Measurements from ENCODE around the gene CYP11A1. TPM values are rescaled to one million over a fixed set of nuclear protein-coding genes. Genes with fewer than 3 reads are reported as not detected.

Gene CYP11A1
- total RNA-seq, 1 experiment from 2014 or later = 0.87 TPM

- DNase-seq (ENCODE audit: low read depth) = no peak
Measured at GRCh38 chr15:74389241-74390048, 22.0 kb upstream of the CYP11A1 start.

- DNase-seq (ENCODE audit: low read depth) = no peak
Measured at GRCh38 chr15:74388363-74388951, 21.0 kb upstream of the CYP11A1 start.

GRCh38 chr15:74387621-74388362, 20.3 kb upstream of the CYP11A1 start:
- DNase-seq (ENCODE audit: low read depth) = no peak

GRCh38 chr15:74387141-74387541, 19.7 kb upstream of the CYP11A1 start:
- DNase-seq (ENCODE audit: low read depth) = no peak

GRCh38 chr15:74386496-74387140, 19.2 kb upstream of the CYP11A1 start:
- no peak for DNase-seq (ENCODE audit: low read depth)

- peak; percentile 40 for DNase-seq (ENCODE audit: low read depth)
Measured at GRCh38 chr15:74385733-74386132, 18.3 kb upstream of the CYP11A1 start.

GRCh38 chr15:74384881-74385643, 17.6 kb upstream of the CYP11A1 start:
- peak; percentile 92 for DNase-seq (ENCODE audit: low read depth)

- no peak for DNase-seq (ENCODE audit: low read depth)
Measured at GRCh38 chr15:74384566-74384880, 17.1 kb upstream of the CYP11A1 start.

GRCh38 chr15:74383695-74384565, 16.5 kb upstream of the CYP11A1 start:
- DNase-seq (ENCODE audit: low read depth) = peak; percentile 84

- no peak for DNase-seq (ENCODE audit: low read depth)
Measured at GRCh38 chr15:74383286-74383685, 15.8 kb upstream of the CYP11A1 start.

- DNase-seq (ENCODE audit: low read depth) = peak; percentile 88
Measured at GRCh38 chr15:74382004-74382816, 14.8 kb upstream of the CYP11A1 start.

- no peak for DNase-seq (ENCODE audit: low read depth)
Measured at GRCh38 chr15:74381481-74381880, 14.0 kb upstream of the CYP11A1 start.

GRCh38 chr15:74381190-74381453, 13.7 kb upstream of the CYP11A1 start:
- no peak for DNase-seq (ENCODE audit: low read depth)

GRCh38 chr15:74380361-74381189, 13.1 kb upstream of the CYP11A1 start:
- DNase-seq (ENCODE audit: low read depth) = no peak

GRCh38 chr15:74378848-74379247, 11.4 kb upstream of the CYP11A1 start:
- DNase-seq (ENCODE audit: low read depth) = no peak

GRCh38 chr15:74377831-74378766, 10.7 kb upstream of the CYP11A1 start:
- no peak for DNase-seq (ENCODE audit: low read depth)

- no peak for DNase-seq (ENCODE audit: low read depth)
Measured at GRCh38 chr15:74376825-74377581, 9.6 kb upstream of the CYP11A1 start.

Data from HT1080 (cell line).